ENCODE measurements around the gene EIF1B. TPM values are rescaled to one million over a fixed set of nuclear protein-coding genes. Genes with fewer than 3 reads are reported as not detected.

The EIF1B gene
- total RNA-seq, 4 donors from 2014 or later = 16.5 to 31.2 (median 21.0) TPM

DNA sequence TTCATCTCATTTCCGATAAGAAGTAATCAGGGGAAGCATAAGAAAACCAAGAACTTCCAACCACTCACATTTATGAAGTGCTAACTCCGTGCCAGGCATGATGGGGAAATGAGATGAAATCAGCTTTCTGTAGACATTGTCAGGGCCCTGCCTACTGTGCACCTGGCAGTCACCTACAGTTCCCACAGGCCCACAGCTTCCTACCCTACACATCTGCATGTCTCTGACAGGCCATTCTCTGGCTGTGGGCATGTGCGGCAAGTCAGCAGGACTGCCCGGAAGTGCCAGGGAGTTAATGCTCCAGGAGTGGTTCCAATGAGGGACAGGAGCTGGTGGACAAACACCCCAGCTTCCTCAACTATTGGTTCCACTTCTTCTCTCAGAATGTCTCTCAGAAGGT, 24.3 kb downstream of the EIF1B start:
- TF ChIP-seq POLR2A (IDR thresholded peaks at IDR 0.05) = no peak
- Histone ChIP-seq H3K27ac (no peak overlapping the region), H3K4me3 (no peak overlapping the region), H3K27me3 (no peaks in the 10 kb centered on the region), H3K4me1 (no peaks in the 10 kb centered on the region), H3K36me3 (no peaks in the 10 kb centered on the region), H3K9me3 (no peaks in the 10 kb centered on the region)
- 71% methylated on average over 4 of the region's 4 CpGs for whole genome bisulfite sequencing
- DNase-seq (ENCODE audit: low spot score in 2 of 2) = no peak

DNA sequence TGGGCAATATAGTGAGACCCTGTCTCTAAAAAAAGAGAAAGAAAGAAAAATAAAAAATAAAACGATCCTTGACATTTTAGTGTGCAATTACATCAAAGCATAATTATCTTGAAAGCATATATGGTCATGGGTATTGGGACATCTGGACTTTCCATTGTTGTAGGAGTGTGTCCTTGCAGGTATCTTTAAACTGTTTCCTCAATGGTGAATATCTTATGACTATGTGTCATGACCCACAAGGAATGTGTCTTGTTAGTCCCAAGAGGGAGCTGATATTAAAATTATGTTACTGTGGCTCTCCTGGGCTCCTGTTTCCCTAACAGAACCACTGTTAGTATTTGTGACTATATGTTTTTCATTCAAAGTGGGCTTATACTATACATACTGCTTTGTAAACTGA, 26.6 kb downstream of the EIF1B start:
- Histone ChIP-seq H3K27ac (no peak overlapping the region), H3K36me3 (no peaks in the 10 kb centered on the region), H3K4me3 (no peak overlapping the region), H3K27me3 (no peaks in the 10 kb centered on the region), H3K4me1 (no peaks in the 10 kb centered on the region), H3K9me3 (no peaks in the 10 kb centered on the region)
- no peak for DNase-seq (ENCODE audit: low spot score in 2 of 2)
- TF ChIP-seq EP300 (IDR thresholded peaks at IDR 0.05) (no peak), POLR2AphosphoS5 (IDR thresholded peaks at IDR 0.05) (no peak), POLR2A (IDR thresholded peaks at IDR 0.05) (no peak)
- TF ChIP-seq, protein P1, sequence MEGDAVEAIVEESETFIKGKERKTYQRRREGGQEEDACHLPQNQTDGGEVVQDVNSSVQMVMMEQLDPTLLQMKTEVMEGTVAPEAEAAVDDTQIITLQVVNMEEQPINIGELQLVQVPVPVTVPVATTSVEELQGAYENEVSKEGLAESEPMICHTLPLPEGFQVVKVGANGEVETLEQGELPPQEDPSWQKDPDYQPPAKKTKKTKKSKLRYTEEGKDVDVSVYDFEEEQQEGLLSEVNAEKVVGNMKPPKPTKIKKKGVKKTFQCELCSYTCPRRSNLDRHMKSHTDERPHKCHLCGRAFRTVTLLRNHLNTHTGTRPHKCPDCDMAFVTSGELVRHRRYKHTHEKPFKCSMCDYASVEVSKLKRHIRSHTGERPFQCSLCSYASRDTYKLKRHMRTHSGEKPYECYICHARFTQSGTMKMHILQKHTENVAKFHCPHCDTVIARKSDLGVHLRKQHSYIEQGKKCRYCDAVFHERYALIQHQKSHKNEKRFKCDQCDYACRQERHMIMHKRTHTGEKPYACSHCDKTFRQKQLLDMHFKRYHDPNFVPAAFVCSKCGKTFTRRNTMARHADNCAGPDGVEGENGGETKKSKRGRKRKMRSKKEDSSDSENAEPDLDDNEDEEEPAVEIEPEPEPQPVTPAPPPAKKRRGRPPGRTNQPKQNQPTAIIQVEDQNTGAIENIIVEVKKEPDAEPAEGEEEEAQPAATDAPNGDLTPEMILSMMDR (IDR thresholded peaks at IDR 0.05) = no peak
- WGBS = 88% methylated on average over 1 of the region's 1 CpG

DNA sequence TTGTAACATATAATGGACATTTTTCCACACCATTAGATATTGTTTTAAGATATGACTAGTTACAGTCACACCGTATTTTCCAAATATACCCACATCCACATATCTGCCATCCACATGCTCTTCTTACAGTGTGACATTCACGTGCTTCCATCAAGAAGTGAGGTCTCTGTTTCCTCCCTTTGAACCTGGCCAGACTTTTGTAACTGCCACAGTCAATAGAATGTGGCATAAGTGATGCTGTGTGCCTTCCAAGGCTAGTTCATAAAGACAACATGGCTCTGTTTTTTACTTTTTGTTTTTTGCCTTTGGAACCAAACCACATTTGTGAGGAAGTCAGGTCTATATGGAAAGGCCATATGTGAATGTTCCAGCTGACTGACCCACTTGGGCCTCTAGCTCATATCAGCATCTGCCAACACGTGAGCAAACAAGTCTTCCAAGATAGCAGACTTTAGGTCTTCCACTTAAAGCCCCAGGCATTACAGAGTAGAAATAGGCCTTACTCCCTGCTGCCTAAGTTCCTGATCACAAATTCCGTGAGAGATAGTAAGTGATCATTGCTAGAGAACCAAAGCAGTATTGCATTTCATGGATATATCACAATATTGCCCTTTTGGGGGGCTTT, 27.1 kb downstream of the EIF1B start:
- 90% methylated on average over 4 of the region's 4 CpGs for WGBS
- TF ChIP-seq, protein P1 (IDR thresholded peaks at IDR 0.05) = no peak
- TF ChIP-seq POLR2AphosphoS5 (IDR thresholded peaks at IDR 0.05) = no peak
- no peak for TF ChIP-seq EP300 (IDR thresholded peaks at IDR 0.05)
- TF ChIP-seq POLR2A (IDR thresholded peaks at IDR 0.05) = no peak

DNA sequence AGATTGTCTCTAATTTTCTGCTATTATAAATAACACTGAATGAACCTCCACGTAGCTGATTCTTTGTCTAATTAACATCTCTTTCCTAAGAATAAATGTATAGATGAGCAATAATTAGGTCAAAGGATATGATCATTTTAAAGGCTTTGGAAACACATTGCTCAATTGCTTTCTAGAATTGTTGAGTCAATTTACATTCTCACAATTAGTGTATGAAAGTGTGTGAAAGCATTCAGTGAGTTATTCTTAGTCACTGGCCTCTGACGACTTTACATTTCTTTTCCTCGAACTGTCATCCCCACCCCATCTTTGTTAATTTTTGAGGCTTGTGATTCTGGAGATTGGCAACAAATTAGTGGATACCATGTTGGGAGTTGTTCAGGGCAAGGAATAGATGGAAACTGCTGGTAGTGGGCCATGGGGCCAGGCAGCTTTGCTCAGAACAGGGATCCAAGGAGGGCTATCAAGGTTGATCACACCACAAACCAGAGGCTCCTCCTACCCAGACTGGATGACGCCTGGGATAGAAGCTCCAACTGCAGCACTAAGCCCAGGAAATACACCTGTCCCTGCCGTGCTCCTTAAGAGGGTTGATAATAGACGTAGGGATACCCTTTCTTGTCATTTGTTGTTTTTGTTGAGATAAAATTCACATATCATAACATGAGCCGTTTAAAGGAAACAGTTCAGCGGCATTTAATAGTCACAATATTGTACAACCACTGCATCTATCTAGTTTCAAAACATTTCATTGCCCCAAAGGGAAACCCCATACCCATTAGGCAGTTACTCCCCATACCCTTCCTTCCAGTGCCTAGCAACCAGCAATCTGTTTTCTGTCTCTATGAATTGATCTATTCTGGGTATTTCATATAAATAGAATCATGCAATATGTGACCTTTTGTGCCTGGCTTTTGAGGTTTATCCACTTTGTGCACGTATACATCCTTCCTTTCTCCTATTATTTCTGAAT, 27.9 kb downstream of the EIF1B start:
- Histone ChIP-seq H3K36me3 (no peaks in the 10 kb centered on the region), H3K27me3 (no peaks in the 10 kb centered on the region), H3K9me3 (no peaks in the 10 kb centered on the region), H3K4me1 (no peaks in the 10 kb centered on the region), H3K27ac (no peak overlapping the region), H3K4me3 (no peak overlapping the region)
- 82% methylated on average over 9 of the region's 9 CpGs for WGBS
- DNase-seq (ENCODE audit: low spot score in 2 of 2) = no peak
- TF ChIP-seq EP300 (IDR thresholded peaks at IDR 0.05) (no peak), POLR2AphosphoS5 (IDR thresholded peaks at IDR 0.05) (no peak), POLR2A (IDR thresholded peaks at IDR 0.05) (no peak)
- TF ChIP-seq, protein P1 (IDR thresholded peaks at IDR 0.05) = no peak

More for the DNA sequence above, 27.1 kb downstream of the EIF1B start:
- Histone ChIP-seq H3K27ac (no peak overlapping the region), H3K27me3 (no peaks in the 10 kb centered on the region), H3K36me3 (no peaks in the 10 kb centered on the region), H3K9me3 (no peaks in the 10 kb centered on the region), H3K4me1 (no peaks in the 10 kb centered on the region), H3K4me3 (no peak overlapping the region)
- DNase-seq (ENCODE audit: low spot score in 2 of 2) = no peak

DNA sequence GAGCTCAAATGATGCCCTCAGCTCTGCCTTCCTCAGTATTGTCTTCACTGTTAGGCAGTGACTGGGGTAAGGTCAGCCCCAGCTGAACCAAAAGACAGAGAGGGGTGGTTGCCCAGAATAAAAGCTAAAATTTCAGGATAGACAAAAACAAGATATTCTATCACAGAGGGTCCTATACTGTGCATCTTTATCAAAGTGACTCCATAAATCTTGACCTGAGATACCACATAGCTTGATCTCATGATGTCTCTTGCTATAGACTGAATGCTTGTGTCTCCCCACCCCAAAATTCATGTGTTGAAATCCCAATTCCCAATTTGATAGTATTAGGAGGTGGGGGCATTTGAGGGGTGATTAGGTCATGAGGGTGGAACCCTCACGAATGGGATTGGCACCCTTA, 30.4 kb downstream of the EIF1B start:
- H3K4me3 ChIP-seq = no peak overlapping the region
- 83% methylated on average over 1 of the region's 1 CpG for WGBS

More for the DNA sequence above, 30.4 kb downstream of the EIF1B start:
- no peaks in the 10 kb centered on the region for H3K36me3 ChIP-seq
- DNase-seq (ENCODE audit: low spot score in 2 of 2) = no peak
- H3K9me3 ChIP-seq = no peaks in the 10 kb centered on the region
- H3K4me1 ChIP-seq = no peaks in the 10 kb centered on the region
- no peak for TF ChIP-seq EP300 (IDR thresholded peaks at IDR 0.05)
- TF ChIP-seq POLR2AphosphoS5 (IDR thresholded peaks at IDR 0.05) = no peak
- TF ChIP-seq POLR2A (IDR thresholded peaks at IDR 0.05) = no peak
- TF ChIP-seq, protein P1 (IDR thresholded peaks at IDR 0.05) = no peak
- H3K27ac ChIP-seq = no peak overlapping the region
- no peaks in the 10 kb centered on the region for H3K27me3 ChIP-seq
